Measurements from ENCODE around the gene EXOC7. TPM values are rescaled to one million over a fixed set of nuclear protein-coding genes. Genes with fewer than 3 reads are reported as not detected.

The EXOC7 gene
- total RNA-seq, 1 experiment from 2014 or later, result 126 TPM

DNA sequence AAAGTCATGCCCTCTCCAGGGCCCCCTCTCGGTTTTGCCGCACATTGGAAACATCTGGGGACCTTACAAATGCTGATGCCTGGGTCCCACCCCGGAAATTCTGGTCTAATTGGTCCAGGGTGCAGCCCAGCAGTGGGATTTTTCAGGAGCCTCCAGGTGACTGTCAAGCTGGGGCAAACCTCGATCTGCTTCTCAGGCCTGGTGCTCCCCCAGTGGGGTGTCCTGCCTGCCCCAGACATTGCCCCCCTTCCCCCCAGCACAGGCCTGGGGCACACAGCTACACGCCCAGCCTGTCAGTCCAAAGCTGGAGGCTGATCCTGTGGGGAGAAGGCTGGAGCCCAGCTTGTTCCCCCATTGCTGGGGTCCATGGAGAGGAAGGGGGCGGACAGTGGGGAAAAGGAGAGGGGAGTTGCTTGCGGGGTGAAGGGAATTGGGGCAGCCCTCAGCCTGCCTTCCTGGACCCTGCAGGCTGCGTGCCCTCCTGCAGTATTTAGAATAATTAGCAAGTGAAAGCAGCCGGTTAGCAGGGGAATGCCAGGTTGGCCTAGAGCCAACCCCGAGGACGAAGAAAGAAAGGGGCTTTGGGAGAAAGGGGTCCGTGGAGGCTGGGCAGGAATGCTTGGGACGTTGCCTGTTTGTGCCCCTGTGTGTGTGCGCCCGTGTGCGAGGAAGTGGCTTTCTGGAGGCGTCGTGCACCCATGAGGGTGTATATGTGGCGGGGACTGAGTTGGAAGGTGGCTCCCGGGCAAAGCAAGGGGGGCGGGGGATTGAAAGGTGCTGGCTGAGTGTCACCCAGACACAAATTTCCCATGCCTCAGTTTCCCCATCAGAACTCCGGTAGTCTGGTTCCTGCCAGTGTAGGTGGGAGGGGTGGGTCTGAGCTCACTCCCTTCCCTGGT lies 31.6 kb upstream of the EXOC7 start (continued):
- TF ChIP-seq ZNF281 (CRISPR knock-in tag; IDR thresholded peaks at IDR 0.05) (no peak), E2F4 (CRISPR knock-in tag; IDR thresholded peaks at IDR 0.05; ENCODE audit: borderline replicate concordance, low read depth) (no peak), NFYB (CRISPR knock-in tag; conservative IDR thresholded peaks at IDR 0.05; ENCODE audit: low read depth) (no peak), MYBL2 (CRISPR knock-in tag; IDR thresholded peaks at IDR 0.05) (no peak), EMX1 (CRISPR knock-in tag; IDR thresholded peaks at IDR 0.05) (no peak), ARID4B (CRISPR knock-in tag; IDR thresholded peaks at IDR 0.05; ENCODE audit: borderline replicate concordance) (no peak; the same call in 1 of the 2 replicates), ZSCAN18 (CRISPR knock-in tag; IDR thresholded peaks at IDR 0.05) (no peak), ATF1 (CRISPR knock-in tag; IDR thresholded peaks at IDR 0.05) (no peak), CREB1 (CRISPR knock-in tag; IDR thresholded peaks at IDR 0.05) (no peak), ZNF219 (CRISPR knock-in tag; IDR thresholded peaks at IDR 0.05; ENCODE audit: borderline replicate concordance) (peak; percentile 56; the same call in 1 of the 2 replicates), FOXP4 (CRISPR knock-in tag; IDR thresholded peaks at IDR 0.05) (no peak), ZNF317 (CRISPR knock-in tag; IDR thresholded peaks at IDR 0.05; ENCODE audit: borderline replicate concordance, low read depth) (no peak), ZNF423 (CRISPR knock-in tag; IDR thresholded peaks at IDR 0.05) (peak; percentile 87), NFE2L1 (CRISPR knock-in tag; IDR thresholded peaks at IDR 0.05) (0 out of 2 replicates have a peak, but pooled peaks have one; percentile 53), ZBTB21 (CRISPR knock-in tag; IDR thresholded peaks at IDR 0.05; ENCODE audit: borderline replicate concordance) (no peak), E2F1 (CRISPR knock-in tag; IDR thresholded peaks at IDR 0.05) (no peak)
- TF ChIP-seq, protein P1, sequence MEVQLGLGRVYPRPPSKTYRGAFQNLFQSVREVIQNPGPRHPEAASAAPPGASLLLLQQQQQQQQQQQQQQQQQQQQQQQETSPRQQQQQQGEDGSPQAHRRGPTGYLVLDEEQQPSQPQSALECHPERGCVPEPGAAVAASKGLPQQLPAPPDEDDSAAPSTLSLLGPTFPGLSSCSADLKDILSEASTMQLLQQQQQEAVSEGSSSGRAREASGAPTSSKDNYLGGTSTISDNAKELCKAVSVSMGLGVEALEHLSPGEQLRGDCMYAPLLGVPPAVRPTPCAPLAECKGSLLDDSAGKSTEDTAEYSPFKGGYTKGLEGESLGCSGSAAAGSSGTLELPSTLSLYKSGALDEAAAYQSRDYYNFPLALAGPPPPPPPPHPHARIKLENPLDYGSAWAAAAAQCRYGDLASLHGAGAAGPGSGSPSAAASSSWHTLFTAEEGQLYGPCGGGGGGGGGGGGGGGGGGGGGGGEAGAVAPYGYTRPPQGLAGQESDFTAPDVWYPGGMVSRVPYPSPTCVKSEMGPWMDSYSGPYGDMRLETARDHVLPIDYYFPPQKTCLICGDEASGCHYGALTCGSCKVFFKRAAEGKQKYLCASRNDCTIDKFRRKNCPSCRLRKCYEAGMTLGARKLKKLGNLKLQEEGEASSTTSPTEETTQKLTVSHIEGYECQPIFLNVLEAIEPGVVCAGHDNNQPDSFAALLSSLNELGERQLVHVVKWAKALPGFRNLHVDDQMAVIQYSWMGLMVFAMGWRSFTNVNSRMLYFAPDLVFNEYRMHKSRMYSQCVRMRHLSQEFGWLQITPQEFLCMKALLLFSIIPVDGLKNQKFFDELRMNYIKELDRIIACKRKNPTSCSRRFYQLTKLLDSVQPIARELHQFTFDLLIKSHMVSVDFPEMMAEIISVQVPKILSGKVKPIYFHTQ (CRISPR knock-in tag; IDR thresholded peaks at IDR 0.05), result no peak
- TF ChIP-seq, protein P2, sequence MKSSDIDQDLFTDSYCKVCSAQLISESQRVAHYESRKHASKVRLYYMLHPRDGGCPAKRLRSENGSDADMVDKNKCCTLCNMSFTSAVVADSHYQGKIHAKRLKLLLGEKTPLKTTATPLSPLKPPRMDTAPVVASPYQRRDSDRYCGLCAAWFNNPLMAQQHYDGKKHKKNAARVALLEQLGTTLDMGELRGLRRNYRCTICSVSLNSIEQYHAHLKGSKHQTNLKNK (CRISPR knock-in tag; IDR thresholded peaks at IDR 0.05), result no peak
- TF ChIP-seq, protein P3, sequence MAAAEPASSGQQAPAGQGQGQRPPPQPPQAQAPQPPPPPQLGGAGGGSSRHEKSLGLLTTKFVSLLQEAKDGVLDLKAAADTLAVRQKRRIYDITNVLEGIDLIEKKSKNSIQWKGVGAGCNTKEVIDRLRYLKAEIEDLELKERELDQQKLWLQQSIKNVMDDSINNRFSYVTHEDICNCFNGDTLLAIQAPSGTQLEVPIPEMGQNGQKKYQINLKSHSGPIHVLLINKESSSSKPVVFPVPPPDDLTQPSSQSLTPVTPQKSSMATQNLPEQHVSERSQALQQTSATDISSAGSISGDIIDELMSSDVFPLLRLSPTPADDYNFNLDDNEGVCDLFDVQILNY (CRISPR knock-in tag; IDR thresholded peaks at IDR 0.05), result no peak

All from WTC11 (cell line).